Gastrocnemius medialis (tissue), 4 donors: ENCODE data around the gene NCOA3.

ENCODE experiments used
- CTCF ChIP-seq, 5 experiments: fragments of 450-650 bp in 3 of 5; fragments of 200-600 bp in 2 of 5; sonication (generic) in 2 of 5; IDR thresholded peaks in 4 of 5; conservative IDR thresholded peaks in 1 of 5; 1 replicate in 4 of 5; 2 replicates in 1 of 5; pipeline ENCODE4 v1.5.1; 2016 to 2019; ENCODE audit warnings: antibody characterized with exemption in 5 of 5, mild to moderate bottlenecking in 3 of 5, moderate library complexity in 3 of 5
- POLR2A ChIP-seq, 2 donors: fragments of 450-650 bp; IDR thresholded peaks; one replicate each; pipeline ENCODE4 v1.6.1; 2017; ENCODE audit warnings: antibody characterized with exemption in 2 of 2, mild to moderate bottlenecking in 2 of 2, moderate library complexity in 2 of 2

GRCh38 chr20:47571426-47571825 lies 69.7 kb downstream of the NCOA3 start:
- TF ChIP-seq CTCF (IDR thresholded peaks at IDR 0.05 in 4 of 5, conservative IDR thresholded peaks at IDR 0.05 in 1 of 5) (no peak), POLR2A (IDR thresholded peaks at IDR 0.05) (no peak)
